G401 (cell line): ENCODE measurements around the gene SLC2A10. TPM values are rescaled to one million over a fixed set of nuclear protein-coding genes. Genes with fewer than 3 reads are reported as not detected.

Source experiments
- DNase-seq: peaks from one replicate; pipeline ENCODE4 v3.0.0-alpha.2; 2015; ENCODE audit warnings: low spot score
- in situ Hi-C: cut with HindIII; loops from 2 replicates; pipeline ENCODE4 v1.10.0; 2016; ENCODE audit warnings: low sequenced_read_pairs, mixed read lengths
- total RNA-seq: library from RNA; depleted of rRNA; stranded (reverse); fragments of >200 nt; shearing (Covaris generic); gene quantifications from 2 replicates; pipeline ENCODE4 v1.2.3, GENCODE V29; 2014

The SLC2A10 gene
- total RNA-seq, 1 experiment from 2014 or later: 2.4 TPM

GRCh38 chr20:46681032-46681854, 28.2 kb upstream of the SLC2A10 start:
- in situ Hi-C loops: no loop called here
- peak; percentile 80 for DNase-seq

GRCh38 chr20:46682063-46682821, 27.2 kb upstream of the SLC2A10 start:
- in situ Hi-C loops: no loop called here
- DNase-seq: no peak

GRCh38 chr20:46683011-46683667, 26.3 kb upstream of the SLC2A10 start:
- in situ Hi-C loops: no loop called here
- no peak for DNase-seq

- no peak for DNase-seq
- in situ Hi-C loops: no loop called here
Observed at GRCh38 chr20:46683668-46683938, 25.8 kb upstream of the SLC2A10 start.

GRCh38 chr20:46683939-46684750, 25.3 kb upstream of the SLC2A10 start:
- in situ Hi-C loops: no loop called here
- no peak for DNase-seq

- no peak for DNase-seq
- in situ Hi-C loops: no loop called here
Observed at GRCh38 chr20:46688151-46689081, 21.0 kb upstream of the SLC2A10 start.

- peak; percentile 99 for DNase-seq
- in situ Hi-C loops: no loop called here
Observed at GRCh38 chr20:46689082-46689753, 20.2 kb upstream of the SLC2A10 start, which contains the start of gene TP53RK. TP53RK (minus strand) TSS chr20:46689444; CDS start chr20:46689414, 30 bp downstream.

- DNase-seq: no peak
- in situ Hi-C loops: no loop called here
Observed at GRCh38 chr20:46689754-46690085, 19.7 kb upstream of the SLC2A10 start.

GRCh38 chr20:46690219-46691106, 19.0 kb upstream of the SLC2A10 start:
- in situ Hi-C loops: no loop called here
- DNase-seq: peak; percentile 8

GRCh38 chr20:46691196-46691595, 18.3 kb upstream of the SLC2A10 start:
- in situ Hi-C loops: no loop called here
- no peak for DNase-seq

GRCh38 chr20:46694484-46694883, 15.0 kb upstream of the SLC2A10 start:
- DNase-seq: peak; percentile 23
- in situ Hi-C loops: no loop called here

GRCh38 chr20:46695892-46696291, 13.6 kb upstream of the SLC2A10 start:
- no peak for DNase-seq
- in situ Hi-C loops: no loop called here

- DNase-seq: no peak
- in situ Hi-C loops: no loop called here
Observed at GRCh38 chr20:46696791-46697279, 12.6 kb upstream of the SLC2A10 start.

- in situ Hi-C loops: no loop called here
- DNase-seq: no peak
Observed at GRCh38 chr20:46698788-46699187, 10.7 kb upstream of the SLC2A10 start.

- DNase-seq: no peak
- in situ Hi-C loops: no loop called here
Observed at GRCh38 chr20:46699651-46700359, 9.6 kb upstream of the SLC2A10 start.

- in situ Hi-C loops: no loop called here
- no peak for DNase-seq
Observed at GRCh38 chr20:46700481-46700880, 9.0 kb upstream of the SLC2A10 start.
